Measurements from ENCODE around the gene HPCAL1.
A peak's percentile ranks its signal among the peaks of the same experiment; 100 is the strongest.
"Not testable (repeated sequence)": the region's sequence is repeated elsewhere in the genome, so short reads cannot be mapped to it uniquely, and the experiment has no call there.

Gene HPCAL1

DNA sequence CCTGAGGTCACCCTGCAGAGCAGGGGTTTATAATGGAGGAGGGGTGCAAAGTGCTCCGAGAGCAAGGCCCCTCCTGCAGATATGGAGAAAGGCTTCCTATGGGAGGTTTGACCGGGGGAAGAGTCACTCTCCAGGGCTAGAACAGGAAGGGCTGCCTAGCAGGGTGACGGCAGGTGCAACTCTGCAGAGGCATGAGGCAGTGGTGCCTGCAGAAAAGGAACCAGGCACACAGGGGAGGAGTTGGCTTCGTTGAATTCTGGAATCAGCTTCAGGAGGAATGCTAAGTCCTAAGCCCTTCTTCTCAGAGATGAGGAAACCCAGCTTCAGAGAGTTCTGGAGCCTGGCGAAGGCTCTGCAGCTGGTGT, 17.5 kb upstream of the HPCAL1 start:
- no peak for DNase-seq

DNA sequence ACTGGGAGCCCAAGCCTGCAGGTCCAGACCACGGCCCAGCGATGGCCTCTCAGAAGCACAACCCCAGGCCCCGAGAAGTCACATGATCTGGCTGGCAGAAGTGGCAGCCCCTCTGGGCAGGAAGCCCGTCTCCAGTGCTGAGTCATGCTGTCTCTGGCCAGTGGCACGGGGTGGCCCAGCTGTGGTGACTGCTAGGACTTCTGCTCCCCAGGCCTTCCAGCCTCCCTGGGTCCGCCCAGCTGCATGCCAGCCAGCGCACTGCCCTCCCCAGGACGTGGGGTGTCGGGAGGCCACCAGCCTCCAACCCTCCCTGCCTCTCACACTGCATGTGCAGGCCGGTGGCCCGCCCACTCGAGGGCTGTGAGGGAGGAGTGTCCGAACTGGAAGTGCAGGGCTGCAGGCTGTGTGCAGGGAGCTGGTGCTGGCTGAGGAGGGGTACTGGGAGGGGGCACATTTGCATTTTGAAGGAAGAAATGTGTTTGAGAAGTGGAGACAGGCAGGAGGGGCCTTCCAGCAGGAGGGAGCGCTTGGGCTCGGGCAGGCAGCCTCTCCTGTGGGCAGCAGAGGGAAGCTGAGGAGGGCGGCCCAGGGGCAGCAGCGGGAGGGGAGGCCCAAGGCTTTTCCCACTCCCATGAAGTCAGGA, 17.0 kb upstream of the HPCAL1 start:
- peak; percentile 66 for DNase-seq

DNA sequence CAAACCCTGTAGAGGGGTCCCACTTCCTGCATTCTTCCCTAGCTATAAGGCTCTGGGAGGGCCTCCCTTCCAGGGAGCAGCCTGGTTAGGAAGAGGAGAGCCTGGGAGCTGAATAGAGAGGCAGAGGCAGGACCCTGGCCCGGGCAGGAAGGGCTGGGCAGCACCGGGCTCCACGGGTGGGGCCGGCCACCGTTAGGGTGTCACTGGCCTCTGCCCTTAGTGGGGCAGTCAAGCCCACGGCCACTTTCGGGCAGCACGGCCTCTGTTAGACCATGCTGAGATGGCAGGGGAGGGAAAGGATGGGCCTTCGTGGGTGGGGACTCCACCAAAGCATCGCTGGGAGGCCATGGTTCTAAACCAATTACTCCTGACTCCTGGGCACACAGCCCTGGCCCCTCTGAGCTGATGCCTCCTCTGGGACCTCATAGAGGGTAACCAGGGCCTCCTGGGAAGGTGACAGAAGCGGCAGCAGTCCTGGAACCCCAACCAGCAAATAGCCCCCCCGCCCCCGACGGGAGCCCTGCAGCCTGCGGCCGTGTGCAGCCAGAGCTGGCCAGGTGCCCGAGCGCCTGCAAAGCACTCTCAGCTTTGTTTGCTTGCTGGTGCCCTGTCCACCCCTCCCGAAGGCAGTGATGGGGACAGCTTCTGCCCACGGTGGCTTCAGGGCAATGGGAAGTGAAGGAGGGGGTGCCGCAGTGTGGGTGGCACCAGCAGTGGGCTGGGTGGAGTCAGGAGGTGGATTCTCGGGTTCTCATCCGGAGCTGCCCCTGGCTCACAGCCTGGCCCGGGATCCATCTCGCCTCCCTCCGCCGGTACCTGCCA, 16.3 kb upstream of the HPCAL1 start:
- no peak for DNase-seq

DNA sequence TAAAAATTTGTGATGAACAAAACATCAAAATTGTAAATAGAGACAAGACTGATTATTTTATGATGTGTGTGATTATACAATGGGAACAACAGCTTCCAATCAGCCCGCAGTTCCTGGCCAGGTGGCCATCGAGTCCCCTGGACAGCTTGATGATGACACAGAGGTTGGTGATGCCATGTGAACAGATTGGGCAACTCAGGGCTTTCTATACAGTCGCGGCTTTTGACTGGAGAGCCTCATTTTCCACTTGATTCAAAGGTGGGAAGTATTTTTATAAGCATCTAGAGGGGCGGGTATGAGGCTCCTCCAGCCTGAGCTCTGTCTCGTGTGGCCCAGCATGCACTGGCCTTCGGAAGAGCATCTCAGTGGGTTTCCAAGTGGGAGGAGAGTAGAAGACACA, 14.9 kb upstream of the HPCAL1 start:
- DNase-seq, result no peak

DNA sequence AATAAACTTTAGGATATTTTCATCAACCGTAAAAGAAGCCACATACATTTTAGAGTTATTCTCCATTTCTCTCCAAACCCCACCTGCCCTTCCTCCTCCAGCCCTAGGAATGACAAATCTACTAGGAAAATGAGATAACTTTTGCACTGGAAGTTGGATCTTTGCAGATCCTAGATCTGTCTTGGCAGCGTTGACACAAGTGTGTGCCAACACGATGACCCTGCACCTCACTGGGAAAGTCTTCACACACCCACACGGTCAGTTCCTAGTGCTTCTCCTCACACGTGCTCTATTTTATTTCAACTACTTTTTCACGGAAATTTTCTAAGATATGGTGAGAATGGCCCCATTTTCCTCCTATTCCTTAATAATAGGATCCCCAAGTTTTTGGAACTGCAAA, 14.1 kb upstream of the HPCAL1 start:
- DNase-seq, result no peak

DNA sequence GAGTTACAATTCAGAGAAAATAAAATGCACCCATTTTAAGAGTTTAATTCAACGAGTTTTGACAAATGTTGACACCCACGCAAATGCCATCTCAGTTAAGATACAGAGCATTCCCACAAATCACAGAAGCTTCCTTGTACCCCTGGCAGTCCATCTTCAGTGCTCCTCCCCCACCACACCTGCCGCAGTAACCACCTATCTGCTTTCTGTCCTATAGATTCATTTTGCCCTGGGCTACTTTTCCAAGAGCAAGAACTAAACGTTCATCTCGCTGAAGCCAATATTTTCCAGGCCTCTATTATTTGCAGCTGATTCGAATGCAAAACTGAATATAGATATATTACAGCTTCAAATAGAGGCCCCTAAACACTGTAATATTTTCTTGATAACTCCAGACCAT, 13.4 kb upstream of the HPCAL1 start:
- no peak for DNase-seq

DNA sequence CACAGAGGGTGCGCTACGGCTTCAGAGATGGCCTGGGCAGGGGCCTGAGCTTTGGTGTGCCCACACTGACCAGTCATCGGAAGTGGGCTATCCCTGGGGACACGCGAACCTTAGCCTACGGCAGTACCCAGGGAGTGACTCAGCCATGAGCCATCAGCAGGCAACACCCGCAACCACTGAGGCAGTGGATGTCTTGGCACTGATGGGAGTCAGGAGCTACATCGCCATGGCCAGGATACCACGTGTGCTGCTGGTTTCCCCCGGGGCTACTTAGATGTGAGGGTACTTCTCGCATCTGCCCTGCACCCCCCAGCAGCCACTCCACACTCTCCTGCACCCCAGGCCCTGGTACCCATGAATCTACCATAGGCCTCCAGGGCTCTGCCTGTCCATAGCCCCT, 12.8 kb upstream of the HPCAL1 start:
- peak; percentile 65 for DNase-seq

DNA sequence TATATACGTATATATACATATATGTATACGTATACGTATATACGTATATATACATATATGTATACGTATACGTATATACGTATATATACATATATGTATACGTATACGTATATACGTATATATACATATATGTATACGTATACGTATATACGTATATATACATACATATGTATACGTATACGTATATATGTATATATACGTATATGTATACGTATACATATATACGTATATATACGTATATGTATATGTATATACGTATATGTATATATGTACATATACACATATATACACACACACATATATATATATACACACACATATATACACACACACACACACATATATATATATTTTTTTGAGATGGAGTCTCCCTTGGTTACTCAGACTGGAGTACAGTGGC, 11.3 kb upstream of the HPCAL1 start:
- not testable (repeated sequence) for DNase-seq

DNA sequence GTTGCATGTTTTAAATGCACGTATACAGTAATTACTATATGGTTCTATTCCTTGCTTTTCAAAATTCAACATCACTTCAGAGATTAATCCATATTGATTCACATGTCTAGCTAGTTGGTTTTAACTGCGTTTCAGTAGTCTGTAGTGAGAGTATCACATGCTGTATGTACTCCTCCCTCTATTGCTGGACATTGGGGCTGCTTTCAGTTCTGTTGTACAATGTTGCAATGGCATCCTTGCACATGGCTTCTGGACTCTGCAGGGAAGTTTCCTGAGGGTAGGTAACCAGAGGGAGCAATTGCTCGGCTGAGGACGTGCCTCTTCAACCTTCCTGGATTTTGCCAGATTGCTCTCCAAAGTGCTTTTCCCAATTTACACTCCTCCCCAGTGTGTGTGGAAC, 10.7 kb upstream of the HPCAL1 start:
- DNase-seq, result no peak

DNA sequence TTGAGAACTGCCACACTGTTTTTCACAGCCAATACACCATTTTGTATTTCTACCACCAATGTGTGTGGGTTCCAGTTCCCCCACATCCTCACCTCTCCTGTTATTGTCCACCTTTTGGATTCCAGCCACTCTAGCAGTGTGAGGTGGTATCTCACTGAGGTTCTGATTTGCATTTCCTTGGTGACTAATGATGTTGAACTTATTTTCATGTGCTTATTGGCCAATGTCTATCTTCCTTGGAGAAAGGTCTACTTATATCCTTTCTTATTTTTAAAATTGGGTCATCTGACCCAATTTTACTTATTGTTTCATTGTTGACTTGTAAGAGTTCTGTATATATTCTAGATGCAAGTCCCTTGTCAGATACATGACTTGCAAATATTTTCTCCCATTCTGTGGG, 9.1 kb upstream of the HPCAL1 start:
- no peak for DNase-seq

DNA sequence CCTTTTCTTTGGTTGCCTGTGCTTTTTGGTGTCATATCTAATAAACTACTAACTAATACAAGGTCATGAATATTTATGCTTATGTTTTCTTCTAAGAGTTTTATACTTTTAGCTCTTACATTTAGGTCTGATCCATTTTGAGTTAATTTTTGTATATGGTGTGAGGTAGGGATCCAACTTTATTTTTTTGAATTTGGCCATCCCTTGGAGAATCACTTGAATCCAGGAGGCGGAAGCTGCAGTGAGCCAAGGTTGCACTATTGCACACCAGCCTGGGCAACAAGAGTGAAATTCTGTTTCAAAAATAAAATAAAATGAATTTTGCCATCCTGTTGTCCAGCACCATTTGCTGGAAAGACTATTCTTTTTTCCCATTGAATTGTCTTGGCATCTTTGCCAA, 8.6 kb upstream of the HPCAL1 start:
- no peak for DNase-seq

DNA sequence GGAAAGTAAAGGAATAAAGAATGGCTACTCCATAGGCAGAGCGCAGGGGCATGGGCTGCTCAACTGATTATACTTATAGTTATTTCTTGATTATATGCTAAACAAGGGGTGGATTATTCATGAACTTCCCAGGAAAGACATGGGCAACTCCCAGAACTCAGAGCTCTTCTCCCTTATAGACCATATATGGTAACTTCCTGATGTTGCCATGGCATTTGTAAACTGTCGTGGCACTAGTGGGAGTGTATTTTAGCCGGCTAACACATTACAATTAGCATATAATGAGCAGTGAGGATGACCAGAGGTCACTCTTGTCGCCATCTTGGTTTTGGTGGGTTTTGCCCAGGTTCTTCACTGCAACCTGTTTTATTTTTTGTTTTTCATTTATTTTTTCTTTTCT, 7.1 kb upstream of the HPCAL1 start:
- not testable (repeated sequence) for DNase-seq

DNA sequence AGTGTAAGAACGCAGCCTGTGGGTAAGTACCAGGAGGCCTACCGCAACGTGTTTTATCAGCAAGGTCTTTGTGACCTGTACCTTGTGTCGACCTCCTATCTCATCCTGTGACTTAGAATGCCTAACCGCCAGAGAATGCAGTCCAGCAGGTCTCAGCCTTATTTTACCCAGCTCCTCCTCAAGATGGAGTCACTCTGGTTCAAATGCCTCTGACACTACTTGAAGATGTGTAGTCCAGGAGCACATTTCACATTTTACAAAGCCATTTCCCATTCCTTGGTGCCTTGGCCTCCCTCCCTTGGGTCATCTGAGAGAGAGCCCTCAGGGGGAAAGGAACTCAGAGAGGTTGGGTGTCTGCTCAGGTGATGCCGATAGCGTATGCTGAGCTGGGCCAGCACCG, 6.6 kb upstream of the HPCAL1 start:
- DNase-seq, result no peak

DNA sequence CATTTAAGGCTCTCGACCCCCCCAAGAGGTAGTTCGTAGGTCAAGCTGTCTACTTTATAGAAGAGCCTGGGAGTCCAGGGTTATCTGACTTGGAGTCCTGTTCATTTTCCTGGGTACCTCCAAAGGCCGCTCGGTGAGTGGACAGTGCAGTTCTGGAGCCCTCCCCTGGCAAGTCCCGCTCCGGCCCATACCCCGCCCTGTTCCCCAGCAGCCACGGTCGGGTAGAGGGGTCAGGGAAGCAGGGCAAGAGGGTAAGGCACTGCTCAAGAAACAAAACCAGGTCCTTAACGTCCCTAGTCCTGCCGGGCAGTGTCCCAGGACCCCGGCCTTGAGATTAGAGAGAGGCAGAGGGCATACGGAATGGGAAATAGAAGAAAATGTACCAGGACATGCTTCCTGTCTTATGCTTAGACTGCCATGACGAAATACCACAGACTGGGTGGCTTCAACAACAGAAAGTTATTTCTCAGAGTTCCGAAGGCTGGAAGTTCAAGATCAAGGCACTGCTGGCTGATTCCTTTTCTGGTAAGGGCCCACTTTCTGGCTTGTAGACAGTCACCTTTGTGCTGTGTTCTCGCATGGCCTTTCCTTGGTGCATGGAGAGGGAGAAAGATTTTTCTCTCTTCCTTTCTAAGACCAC, 5.4 kb upstream of the HPCAL1 start:
- DNase-seq, result no peak

DNA sequence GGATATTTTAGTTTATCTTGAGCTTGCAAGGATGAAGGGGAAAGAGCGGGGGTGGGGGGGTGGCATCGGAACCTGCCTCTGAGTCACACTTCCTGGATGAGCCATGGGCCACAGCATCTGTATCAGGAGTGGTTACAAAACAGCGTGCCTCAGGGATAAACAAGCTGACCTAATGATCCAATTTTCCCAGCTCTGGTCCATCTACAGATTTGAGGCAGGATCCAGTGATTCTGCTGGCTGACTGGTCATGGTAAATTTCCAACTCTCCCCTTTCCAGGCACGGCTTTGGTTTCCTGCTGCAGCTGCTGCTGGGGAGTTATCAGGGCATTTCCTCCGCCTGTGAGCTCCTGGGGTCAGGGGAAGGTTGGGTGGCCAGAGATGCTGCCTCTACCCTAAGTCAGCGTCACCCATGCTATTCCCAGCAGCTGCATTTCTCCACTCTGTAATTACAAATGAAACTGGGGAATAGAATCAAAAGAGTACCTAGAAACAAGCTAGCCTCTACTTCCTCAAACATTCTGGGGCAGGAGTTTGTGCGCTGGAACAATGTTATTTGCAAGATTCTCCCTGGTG, 4.7 kb upstream of the HPCAL1 start:
- peak; percentile 72 for DNase-seq

DNA sequence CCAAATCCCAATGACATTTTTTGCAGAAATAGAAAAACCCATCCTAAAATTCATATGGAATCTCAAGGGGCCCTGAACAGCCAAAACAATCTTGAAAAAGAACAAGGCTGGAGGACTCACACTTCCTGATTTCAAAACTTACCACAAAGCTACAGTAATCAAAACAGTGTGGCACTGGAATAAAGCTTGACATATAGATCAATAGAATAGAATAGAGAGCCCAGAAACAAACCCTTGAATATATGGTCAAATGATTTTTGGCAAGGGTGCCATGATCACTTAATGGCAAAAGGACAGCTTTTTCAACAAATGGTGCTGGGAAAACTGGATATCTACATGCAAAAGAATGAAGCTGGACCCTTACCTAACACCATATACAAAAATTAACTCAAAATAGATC, 3.9 kb upstream of the HPCAL1 start:
- not testable (repeated sequence) for DNase-seq

DNA sequence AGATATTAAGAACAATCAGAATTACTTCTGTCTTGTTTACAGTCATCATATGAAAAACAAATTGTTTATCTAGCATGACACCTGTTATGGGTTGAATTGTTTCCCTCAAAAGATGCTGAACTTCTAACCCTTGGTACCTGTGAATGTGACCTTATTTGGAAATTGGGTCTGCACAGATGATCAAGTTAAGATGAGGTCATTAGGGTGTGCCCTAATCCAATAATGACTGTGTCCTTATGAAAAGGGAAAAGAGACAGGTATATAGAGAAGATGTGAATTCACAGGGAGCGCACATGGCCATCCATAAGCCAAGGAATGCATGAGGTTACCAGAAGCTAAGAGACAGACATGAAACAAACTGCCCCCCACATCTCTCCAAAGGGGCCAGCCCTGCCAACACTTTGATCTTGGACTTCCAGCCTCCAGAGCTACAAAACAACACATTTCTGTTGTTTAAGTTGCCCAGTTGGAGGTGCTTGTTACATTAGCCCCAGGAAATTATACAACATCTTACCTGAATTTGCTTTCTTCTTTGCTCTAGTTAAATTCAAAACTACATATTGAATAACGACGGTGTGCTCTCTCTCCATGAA, 2.3 kb upstream of the HPCAL1 start:
- no peak for DNase-seq

DNA sequence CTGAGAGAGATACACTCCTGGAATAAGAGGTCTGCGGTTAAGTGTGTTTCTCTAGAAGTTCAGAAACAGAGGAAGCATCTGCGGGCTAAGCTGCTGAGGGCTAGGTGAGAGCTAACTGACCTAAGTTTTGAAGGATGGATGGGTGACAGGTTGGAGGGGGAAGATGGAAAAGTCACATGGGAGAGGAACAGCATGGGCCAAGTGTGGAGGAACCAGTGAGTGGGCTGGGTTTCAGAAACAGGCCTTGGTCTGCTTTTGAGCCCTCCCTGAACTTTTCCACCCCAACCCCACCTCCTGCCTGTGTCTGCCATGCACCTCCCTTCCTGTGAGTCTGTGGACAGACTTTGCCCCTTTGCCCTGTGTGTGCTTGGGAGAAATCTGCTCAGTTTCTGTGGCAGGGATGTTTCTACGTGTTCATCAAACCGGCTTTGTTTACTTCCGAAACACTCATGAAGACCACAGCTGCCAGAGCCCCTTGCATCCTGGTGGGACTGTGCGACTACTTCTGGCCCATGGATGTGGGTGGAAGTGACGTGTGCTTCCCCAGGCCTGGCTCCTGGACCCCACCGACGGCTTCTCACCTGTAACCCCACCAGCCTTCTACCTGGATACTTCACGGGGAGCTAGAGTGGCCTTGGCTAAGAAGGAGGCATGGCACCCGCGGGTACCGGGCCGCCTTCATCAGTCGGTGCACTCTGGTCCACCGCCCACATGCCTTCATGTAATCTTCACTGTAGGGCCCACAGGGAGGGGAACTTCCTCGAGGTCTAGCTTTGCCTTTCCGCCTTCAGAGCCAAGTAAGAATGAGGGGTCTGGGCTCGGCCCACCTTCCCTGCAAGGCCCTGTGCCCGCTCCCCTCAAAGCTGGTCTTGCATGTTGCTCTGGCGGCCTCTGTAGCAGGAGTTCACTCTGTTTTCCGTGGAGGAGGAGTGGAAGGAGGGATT, 1.4 kb upstream of the HPCAL1 start:
- DNase-seq, result no peak

DNA sequence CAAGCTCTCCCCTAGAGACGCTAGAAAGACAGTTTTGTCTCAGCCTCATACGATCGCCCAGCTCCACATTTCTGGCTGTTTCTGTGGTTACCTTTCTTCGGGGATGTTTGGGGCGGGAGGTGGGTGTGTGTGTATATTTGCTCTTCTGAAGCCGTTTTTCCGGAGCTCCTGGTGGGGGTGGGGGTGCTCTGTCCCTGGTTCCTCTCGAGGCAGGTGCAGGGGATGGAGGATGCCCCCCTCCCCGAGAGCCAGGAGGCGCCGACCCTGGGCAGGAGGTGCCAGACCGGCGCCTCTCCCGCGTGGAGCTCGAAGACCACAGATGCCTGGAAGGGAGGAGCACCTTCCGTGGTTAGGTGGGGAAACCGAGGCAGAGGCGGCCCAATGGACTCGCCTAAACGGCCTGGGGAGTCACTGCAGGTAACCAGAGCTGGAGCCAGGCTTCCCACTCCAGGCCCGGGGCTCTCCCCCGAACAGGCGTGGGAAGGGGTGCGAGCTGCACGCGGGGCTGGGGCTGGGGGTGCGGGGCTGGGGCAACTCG, 694 bp upstream of the HPCAL1 start:
- no peak for DNase-seq

DNA sequence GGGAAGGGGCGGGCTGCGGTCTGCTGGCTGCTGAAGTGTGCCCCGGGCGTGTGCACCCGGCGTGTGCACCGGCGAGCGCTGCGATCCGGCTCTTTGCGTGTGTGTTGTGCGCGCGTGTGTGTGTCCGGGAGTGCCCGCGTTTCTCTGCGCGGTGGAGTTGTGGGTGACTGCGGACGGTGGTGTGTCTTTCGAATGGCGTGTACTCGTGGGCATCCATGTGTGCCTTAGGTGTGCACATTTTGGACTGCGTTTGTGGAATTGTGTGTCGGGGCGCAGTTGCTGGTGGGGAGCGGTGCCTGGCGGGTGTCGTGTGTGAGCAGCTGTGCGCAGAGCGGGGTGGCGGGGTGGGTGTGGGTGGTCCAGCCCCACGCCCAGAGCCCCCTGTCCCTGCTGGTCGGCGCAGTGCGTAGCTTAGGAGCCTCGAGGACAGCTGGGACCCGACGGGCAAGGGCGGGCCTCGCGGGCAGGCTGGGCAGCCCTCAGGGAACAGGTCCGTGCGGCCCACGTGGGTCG, 533 bp downstream of the HPCAL1 start:
- no peak for DNase-seq

DNA sequence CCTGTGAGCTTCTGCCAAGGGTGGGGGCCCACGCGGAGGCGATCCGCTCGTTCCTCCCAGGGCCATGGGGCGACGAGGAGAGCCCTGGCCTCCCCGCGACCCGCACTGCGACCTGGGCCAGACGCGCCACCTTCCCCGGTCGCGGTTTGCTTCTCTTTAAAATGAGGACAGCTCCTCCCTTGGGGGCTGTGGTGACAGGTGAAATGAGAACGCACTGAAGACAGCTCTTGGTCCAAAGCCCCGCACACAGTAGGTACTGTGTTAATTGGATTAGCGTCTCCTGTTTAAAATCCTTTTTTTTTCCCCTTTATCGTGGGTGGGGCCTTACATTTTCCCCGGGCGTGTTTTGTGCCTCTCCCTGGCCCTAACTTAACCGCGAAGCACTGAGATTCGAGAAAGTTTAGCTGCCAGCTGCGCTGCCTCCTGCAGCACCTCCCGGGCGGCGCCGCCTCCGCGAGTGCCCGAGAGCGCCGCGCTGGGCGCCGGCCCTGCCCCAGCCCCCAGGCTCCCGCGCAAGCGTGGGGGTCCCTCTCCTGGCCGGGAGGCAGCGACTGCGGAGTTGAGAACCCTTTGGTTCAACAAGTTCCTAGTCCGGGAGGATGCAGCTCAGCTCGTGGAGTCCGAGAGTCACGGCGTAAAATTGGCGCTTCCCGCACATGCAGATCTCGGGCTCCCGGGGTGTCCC, 1.1 kb downstream of the HPCAL1 start:
- DNase-seq, result peak; percentile 23

Data from fibroblast of skin of back (primary cell).